Suppressor macrophage (primary cell): ENCODE results near the gene MBIP.

Experiments used
- DNase-seq, 4 experiments: peaks; one replicate each; pipeline ENCODE4 v3.0.0-alpha.2; 2020 to 2022

The MBIP gene

GRCh38 chr14:36313206-36313605 lies 7.2 kb downstream of the MBIP start:
- no peak for DNase-seq

GRCh38 chr14:36306836-36307235 lies 13.6 kb downstream of the MBIP start:
- no peak for DNase-seq

- DNase-seq: no peak
These were observed 15.5 kb downstream of the MBIP start for GRCh38 chr14:36304895-36305294.

GRCh38 chr14:36303960-36304359 lies 16.5 kb downstream of the MBIP start:
- DNase-seq: no peak

- no peak for DNase-seq
These were observed 17.6 kb downstream of the MBIP start for GRCh38 chr14:36302823-36303222.

- DNase-seq: no peak
These were observed 19.3 kb downstream of the MBIP start for GRCh38 chr14:36301159-36301558.

GRCh38 chr14:36300337-36300736 lies 20.1 kb downstream of the MBIP start:
- no peak for DNase-seq

- DNase-seq: no peak
These were observed 24.5 kb downstream of the MBIP start for GRCh38 chr14:36295642-36296627.

- no peak for DNase-seq
These were observed 25.9 kb downstream of the MBIP start for GRCh38 chr14:36294543-36294942.

- DNase-seq: peak; percentile 50 to 87 (median 74)
These were observed 26.6 kb downstream of the MBIP start for GRCh38 chr14:36293824-36294223.

GRCh38 chr14:36289954-36290353 lies 30.5 kb downstream of the MBIP start:
- DNase-seq: no peak

GRCh38 chr14:36288496-36288895 lies 31.9 kb downstream of the MBIP start:
- DNase-seq: no peak

- DNase-seq: no peak
These were observed 35.4 kb downstream of the MBIP start for GRCh38 chr14:36284971-36285595.

- no peak for DNase-seq
These were observed 39.1 kb downstream of the MBIP start for GRCh38 chr14:36281309-36281708.

GRCh38 chr14:36279306-36280190 lies 40.9 kb downstream of the MBIP start:
- DNase-seq: no peak

GRCh38 chr14:36275741-36276140 lies 44.7 kb downstream of the MBIP start:
- no peak for DNase-seq

- peak in 3 of 4 experiments; percentile 3 to 25 (median 20) for DNase-seq
These were observed 48.2 kb downstream of the MBIP start for GRCh38 chr14:36271939-36272907.

GRCh38 chr14:36271222-36271621 lies 49.2 kb downstream of the MBIP start:
- DNase-seq: peak in 3 of 4 experiments; percentile 38 to 51 (median 50)

GRCh38 chr14:36270191-36270590 lies 50.2 kb downstream of the MBIP start:
- no peak for DNase-seq

GRCh38 chr14:36268121-36268520 lies 52.3 kb downstream of the MBIP start:
- DNase-seq: no peak

GRCh38 chr14:36264595-36264994 lies 55.8 kb downstream of the MBIP start:
- DNase-seq: no peak

GRCh38 chr14:36264107-36264506 lies 56.3 kb downstream of the MBIP start:
- DNase-seq: no peak
